GM19023 (cell line): ENCODE data around the gene RAD51AP2.

Experiments used
- ATAC-seq: cut with Tn5 transposase; IDR thresholded peaks from one replicate; pipeline ENCODE4 v1.9.1; 2021; ENCODE audit warnings: mild to moderate bottlenecking, moderate library complexity; ENCODE audit not compliant: unreplicated experiment

Gene RAD51AP2

DNA sequence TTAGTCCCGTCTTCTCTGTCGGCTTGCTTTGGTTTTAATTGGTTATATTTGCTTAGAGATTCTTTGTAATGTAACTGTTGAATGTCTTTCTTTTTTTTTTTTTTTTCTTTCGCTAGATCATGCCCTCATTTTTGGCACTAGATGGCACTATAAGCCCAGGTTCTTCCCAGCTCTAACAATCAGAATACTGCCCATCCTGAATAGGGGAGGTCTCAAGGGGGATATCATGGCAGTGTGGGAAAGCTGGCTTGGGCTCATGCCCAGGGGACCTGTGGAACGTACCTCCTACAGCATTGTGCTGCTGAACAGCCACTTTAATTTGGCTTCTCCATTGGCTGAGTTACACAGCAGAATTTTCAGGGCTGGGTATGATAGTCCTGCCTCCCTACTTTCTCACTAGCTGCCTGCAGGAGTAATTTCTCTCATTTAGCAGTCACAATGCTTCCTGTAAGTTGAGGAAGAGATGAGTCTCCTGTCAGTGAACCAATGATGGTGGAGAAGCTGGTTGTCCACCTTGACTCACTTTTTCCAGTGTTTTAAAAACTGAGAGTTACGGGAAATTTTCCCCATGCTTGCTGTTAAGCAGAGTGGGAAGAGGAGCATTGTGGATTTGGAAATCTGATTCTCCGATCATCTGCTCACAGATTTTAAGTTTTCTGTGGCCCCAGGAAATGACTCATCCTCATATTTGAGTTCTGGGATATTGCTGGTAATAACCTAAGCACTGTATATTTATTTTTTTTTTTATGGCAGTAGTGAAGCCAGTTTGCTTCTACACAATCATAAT, 47.2 kb downstream of the RAD51AP2 start:
- no peak for ATAC-seq

- no peak for ATAC-seq
These were observed 57.2 kb downstream of the RAD51AP2 start for GRCh38 chr2:17461087-17461475.
